GM21360 (cell line): ENCODE results near the gene ST8SIA5.

Experiments
- ATAC-seq: cut with Tn5 transposase; IDR thresholded peaks from one replicate; pipeline ENCODE4 v1.9.1; 2021; ENCODE audit warnings: mild to moderate bottlenecking, moderate library complexity; ENCODE audit not compliant: unreplicated experiment

ST8SIA5 gene

DNA sequence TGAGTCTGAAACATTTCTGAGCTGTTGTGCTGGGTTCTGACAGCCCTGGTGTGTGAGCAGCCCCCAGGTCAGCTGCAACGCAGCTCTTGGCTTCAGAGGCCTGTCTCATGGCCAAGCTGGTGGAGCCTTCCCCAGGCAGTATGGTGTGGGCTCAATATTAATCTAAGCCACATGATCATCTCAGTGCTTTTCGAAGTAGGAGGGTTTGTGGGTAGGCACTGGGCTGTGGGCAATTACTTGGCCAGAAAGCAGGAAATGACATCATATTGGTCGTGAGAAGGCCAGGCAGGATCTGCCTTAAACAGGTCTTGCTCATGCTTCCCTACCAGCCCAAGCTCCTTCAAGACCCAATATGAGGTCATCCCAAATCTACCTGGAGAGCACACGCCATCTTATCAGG, 126.7 kb downstream of the ST8SIA5 start:
- no peak for ATAC-seq

DNA sequence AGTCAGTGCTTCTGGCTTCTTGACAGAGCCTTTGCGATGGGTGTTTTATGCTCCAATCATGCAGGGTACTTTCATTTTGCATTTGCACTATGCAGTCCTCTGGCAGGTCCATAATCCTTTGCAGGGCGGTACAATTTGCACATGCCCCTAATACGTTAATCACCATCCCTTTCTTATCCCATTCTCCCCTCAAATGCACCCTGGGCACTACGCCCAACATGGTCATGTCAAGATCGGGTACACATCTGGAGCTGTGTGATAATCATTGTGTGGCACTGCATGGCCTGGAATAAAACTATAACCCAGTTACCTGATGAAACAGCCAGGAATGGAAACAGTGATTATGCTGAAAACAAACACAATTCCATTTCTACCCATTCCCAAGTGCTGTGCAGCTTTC, 127.5 kb downstream of the ST8SIA5 start:
- ATAC-seq = no peak

DNA sequence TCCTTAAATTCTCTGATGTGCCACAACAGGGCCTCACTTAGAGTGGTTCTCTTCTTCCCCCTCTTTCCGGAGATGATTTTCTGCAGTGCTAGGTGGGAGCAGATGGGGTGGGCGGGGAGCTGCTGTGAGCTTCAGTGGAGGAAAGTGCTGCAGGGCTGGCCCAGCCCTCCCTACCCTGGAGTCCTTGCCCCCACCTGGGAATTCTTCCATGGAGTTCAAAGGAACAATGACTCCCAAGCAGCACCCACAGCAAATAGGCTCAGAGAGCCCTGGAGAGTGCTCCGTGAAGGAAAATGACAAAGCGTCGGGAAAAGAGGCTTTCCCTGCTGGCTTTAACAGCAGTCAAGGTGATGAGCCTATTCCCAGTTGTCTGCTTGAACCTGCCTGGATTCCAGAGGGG, 128.6 kb downstream of the ST8SIA5 start:
- no peak for ATAC-seq

DNA sequence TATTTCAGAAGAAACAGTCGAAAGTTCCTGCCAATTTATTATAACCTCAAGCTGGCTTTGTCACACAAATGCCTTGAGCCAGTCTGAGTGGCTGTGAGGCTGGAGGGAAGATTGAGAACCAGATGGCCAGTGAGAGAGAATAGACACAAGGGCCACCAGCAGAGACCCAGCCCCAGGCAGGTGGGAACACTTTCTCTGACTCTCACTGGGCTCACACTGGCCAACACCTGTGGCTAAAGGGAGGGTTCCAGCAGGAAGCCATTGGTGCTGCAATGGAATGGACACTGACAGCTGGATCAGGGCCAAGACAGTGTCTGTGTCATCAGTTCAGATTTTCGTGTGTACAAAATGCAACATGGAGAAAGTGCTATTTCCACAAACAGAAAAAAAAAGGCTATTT, 129.7 kb downstream of the ST8SIA5 start:
- ATAC-seq = no peak

DNA sequence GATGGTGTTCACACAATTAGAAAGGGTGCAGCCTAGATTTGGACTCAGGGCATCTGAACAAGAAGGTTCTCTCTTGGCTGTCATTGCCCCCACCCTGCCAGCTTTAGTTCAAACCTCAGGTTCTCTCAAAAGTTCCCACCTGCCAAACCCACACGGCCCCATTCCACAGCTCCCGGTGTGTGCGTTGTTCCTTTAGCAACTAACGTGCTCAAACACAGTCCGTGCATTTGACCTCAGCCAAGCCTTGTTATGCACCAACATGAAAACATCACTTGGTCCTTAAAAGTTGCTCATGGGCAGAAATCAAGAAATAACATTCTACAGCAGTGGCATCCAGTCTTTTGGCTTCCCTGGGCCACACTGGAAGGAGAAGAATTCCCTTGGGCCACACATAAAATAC, 131.8 kb downstream of the ST8SIA5 start:
- ATAC-seq = no peak

DNA sequence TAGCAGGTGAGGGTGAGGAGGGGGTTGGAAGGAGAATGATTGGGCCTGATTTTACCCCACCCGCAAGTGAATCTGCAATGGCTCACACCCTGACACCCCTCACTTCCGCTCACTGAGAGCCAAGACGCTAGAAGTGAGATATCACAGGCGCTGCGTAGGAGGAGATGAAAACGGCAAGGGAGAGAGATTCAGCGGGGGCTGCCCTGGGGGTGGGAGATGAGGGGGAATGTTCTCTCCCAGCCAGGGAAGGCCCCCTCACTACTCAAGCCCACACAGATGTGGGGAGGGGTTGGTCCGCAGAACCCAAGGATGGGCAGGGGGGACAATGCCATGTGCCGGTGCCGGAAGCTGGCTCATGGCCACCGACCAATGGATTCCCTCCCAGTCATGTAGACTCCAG, 132.7 kb downstream of the ST8SIA5 start:
- ATAC-seq = no peak

DNA sequence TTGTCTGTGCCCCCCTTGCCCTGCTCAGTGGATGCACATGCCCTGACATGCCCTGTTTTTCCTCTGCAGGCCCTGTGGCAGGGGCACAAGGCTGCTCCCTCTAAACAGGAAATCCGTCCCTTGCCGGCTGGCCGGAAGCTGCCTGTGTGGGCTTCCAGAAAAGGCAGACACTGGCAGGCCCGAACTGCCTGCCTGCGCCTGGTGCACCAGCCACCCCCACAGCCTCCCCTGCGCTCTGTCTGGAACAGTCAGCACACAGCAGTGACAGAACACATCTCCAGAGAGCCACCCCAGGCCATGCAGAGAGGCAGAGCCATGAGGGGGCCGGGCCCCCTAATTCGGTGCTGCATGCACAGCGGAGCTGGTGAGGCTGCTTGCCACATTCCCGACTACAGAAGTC, 133.3 kb downstream of the ST8SIA5 start:
- ATAC-seq = no peak

DNA sequence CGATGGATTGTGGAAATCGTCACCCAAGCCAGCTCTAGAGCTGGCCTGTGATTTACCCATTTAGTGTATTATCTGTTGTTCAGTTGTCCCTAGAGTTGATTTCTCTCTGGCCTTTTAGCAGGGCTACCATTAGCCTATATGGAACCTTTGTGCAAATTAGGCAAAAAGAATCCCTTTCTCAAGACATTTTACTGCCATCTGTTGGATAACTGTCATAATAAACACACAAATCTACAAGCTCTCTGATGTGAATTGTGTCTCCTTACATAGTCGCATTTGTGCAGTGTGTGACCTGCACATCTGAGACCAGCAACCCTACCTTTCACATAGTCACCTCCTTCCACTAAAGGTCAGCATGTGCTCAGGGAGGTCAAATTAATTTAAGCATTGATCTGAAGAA, 133.9 kb downstream of the ST8SIA5 start:
- ATAC-seq = no peak

DNA sequence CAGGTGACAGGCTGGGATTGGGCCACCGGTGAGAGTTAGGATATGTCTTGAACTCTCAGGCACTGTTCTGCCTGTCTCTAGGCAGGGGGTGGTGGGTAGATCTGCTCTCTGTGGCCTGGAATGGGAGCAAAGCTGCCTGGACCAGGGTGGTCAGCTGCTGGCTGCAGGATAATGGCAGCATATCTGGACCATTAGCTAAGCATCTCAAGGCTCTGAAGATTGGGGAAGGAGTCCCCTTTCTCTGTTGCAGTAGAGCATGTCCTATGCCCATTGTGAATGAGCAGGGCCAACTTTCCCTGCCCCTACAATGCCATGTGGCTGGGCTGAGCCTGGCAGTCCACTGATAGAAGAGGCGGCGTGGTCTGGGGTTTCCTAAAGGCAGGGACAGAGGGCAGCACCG, 134.4 kb downstream of the ST8SIA5 start:
- ATAC-seq = no peak

DNA sequence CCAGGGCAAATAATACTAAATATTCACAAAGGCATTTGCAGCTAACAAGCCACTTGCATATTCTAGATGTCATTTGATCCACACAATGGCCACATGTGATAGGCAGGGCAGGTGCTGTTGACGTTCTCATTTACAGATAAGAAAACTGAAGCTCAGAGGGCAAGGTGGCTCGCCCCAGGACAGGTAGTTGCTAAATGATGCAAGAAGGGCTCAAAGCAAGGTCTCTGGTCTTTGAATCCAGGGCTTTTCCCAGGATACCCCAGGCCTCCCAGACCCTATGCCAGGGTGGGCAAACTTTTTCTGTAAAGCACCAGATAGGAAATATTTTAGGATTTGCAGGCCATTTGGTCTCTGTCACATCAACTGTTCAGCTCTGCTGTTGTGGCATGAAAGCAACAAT, 135.0 kb downstream of the ST8SIA5 start:
- no peak for ATAC-seq

DNA sequence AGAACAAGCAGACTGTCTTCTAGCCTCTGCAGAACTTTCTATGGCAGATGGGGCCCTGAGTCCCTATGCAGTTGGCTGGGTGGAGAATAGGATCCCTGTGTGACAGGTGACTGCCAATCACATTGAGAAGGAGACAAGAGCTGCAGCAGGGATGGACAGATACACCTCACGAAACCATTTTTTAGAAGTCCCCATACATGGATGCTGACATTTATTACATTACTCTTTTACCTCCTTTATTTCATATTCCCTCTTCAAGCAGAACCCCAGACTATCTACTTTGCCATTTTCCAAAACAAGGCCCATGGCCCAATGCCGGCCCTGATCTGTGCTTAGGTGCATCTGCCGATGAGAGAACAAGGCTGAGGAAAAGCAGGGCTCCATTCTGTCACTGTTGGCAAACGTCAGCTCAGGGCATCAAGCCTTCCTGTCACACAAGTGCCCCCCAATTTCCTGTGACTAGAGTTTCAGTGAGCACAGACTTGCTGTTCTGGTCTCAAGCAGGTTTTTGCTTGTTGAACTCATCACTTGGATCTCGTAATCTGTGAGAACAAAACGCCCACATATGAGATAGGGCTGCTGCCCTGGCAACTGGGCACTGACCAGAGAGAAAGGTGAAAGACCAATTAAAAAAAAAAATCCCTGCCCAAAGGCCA, 135.6 kb downstream of the ST8SIA5 start:
- no peak for ATAC-seq

DNA sequence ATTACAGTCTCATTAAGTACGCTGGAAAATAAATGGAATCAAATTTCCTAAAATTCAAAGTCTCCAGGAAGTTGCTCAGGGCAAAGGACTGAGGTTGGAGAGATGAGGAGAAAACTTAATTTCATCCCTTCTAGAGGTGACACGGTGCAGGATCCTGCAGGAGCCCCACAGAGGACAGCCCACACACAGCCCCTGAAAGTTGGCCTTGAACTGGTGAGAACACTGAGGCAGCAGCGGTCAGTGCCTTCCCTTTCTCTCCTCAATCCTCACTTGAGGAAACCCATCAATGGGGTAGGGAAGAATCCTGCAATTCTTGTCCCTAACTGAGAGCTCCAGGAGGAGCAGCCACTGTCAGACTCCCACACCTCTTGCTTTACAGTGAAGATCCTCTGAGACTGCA, 137.3 kb downstream of the ST8SIA5 start:
- ATAC-seq = no peak
